Lower leg skin (tissue), 3 donors: ENCODE measurements around the gene SMTN.

Experiments used
- POLR2A ChIP-seq, 2 donors: fragments of 450-650 bp; IDR thresholded peaks; one replicate each; pipeline ENCODE4 v1.6.1; 2016 to 2017; ENCODE audit warnings: antibody characterized with exemption in 2 of 2, mild to moderate bottlenecking in 1 of 2, moderate library complexity in 1 of 2
- TF ChIP-seq, protein P1 (sequence below), 3 donors: fragments of 450-650 bp; IDR thresholded peaks; one replicate each; pipeline ENCODE4 v1.5.1; 2016; ENCODE audit warnings: antibody characterized with exemption in 3 of 3, mild to moderate bottlenecking in 3 of 3, moderate library complexity in 2 of 3

DNA sequence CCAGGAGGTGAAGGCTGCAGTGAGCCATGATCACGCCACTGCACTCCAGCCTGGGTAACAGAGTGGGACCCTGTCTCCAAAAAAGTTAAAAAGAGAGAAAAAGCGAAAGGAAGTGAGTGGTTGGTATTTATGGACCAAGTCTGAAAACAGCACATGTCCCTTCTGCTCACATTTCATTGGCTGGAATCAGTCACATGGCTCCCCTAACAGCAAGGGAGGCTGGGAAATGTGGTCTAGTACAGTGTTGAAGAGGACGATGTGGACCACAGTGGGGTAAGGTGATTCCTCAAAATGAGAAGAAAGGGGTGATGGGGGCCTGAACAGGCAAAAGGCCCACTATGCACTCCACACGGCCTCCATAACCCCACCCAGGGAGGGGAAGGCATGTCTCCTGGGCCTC lies 32.5 kb upstream of the SMTN start:
- TF ChIP-seq, protein P1, sequence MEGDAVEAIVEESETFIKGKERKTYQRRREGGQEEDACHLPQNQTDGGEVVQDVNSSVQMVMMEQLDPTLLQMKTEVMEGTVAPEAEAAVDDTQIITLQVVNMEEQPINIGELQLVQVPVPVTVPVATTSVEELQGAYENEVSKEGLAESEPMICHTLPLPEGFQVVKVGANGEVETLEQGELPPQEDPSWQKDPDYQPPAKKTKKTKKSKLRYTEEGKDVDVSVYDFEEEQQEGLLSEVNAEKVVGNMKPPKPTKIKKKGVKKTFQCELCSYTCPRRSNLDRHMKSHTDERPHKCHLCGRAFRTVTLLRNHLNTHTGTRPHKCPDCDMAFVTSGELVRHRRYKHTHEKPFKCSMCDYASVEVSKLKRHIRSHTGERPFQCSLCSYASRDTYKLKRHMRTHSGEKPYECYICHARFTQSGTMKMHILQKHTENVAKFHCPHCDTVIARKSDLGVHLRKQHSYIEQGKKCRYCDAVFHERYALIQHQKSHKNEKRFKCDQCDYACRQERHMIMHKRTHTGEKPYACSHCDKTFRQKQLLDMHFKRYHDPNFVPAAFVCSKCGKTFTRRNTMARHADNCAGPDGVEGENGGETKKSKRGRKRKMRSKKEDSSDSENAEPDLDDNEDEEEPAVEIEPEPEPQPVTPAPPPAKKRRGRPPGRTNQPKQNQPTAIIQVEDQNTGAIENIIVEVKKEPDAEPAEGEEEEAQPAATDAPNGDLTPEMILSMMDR (IDR thresholded peaks at IDR 0.05): no peak
- TF ChIP-seq POLR2A (IDR thresholded peaks at IDR 0.05): no peak
